Erythroblast (primary cell): ENCODE data around the gene TSPAN12.
"Not testable (repeated sequence)": the region's sequence is repeated elsewhere in the genome, so short reads cannot be mapped to it uniquely, and the experiment has no call there.

Experiments used
- DNase-seq, 2 experiments: peaks; one replicate each; lab custom pipeline; 2025; lab: John Stamatoyannopoulos, UW
- GATA1 ChIP-seq: IDR thresholded peaks from 2 replicates; pipeline ENCODE4 v1.6.1; 2011; ENCODE audit warnings: low read depth, mild to moderate bottlenecking, control low read depth, low read length, moderate library complexity
- POLR2A ChIP-seq: IDR thresholded peaks from 2 replicates; pipeline ENCODE4 v1.6.1; 2011; ENCODE audit warnings: mild to moderate bottlenecking, low read length

TSPAN12 gene

GRCh38 chr7:120799813-120800475 lies 58.0 kb downstream of the TSPAN12 start:
- no peak for TF ChIP-seq GATA1
- DNase-seq, result no peak

- no peak for DNase-seq
- TF ChIP-seq POLR2A (no peak), GATA1 (no peak)
These were observed 58.8 kb downstream of the TSPAN12 start for GRCh38 chr7:120799147-120799546.

- DNase-seq, result no peak
- TF ChIP-seq POLR2A (no peak), GATA1 (no peak)
These were observed 60.8 kb downstream of the TSPAN12 start for GRCh38 chr7:120797026-120797645.

GRCh38 chr7:120794106-120794729 lies 63.7 kb downstream of the TSPAN12 start:
- peak in 1 of 2 experiments; percentile 30 for DNase-seq
- TF ChIP-seq GATA1 (no peak), POLR2A (no peak)

GRCh38 chr7:120793213-120793936 lies 64.6 kb downstream of the TSPAN12 start:
- TF ChIP-seq GATA1, result no peak
- no peak for TF ChIP-seq POLR2A
- no peak for DNase-seq

GRCh38 chr7:120792861-120793130 lies 65.1 kb downstream of the TSPAN12 start:
- DNase-seq, result no peak
- TF ChIP-seq GATA1 (no peak), POLR2A (no peak)

GRCh38 chr7:120792091-120792860 lies 65.7 kb downstream of the TSPAN12 start:
- TF ChIP-seq POLR2A (no peak), GATA1 (no peak)
- peak; percentile 64 to 83 for DNase-seq

- TF ChIP-seq GATA1, result no peak
- no peak for TF ChIP-seq POLR2A
- DNase-seq, result no peak
These were observed 72.8 kb downstream of the TSPAN12 start for GRCh38 chr7:120785095-120785494.

- no peak for TF ChIP-seq POLR2A
- no peak for TF ChIP-seq GATA1
- DNase-seq, result no peak
These were observed 74.2 kb downstream of the TSPAN12 start for GRCh38 chr7:120783721-120784120.

- DNase-seq, result no peak
- no peak for TF ChIP-seq POLR2A
- TF ChIP-seq GATA1, result no peak
These were observed 74.7 kb downstream of the TSPAN12 start for GRCh38 chr7:120783273-120783672.

- DNase-seq, result not testable (repeated sequence)
These were observed 76.0 kb downstream of the TSPAN12 start for GRCh38 chr7:120781924-120782323.

- DNase-seq, result no peak
- no peak for TF ChIP-seq POLR2A
- no peak for TF ChIP-seq GATA1
These were observed 77.0 kb downstream of the TSPAN12 start for GRCh38 chr7:120780938-120781337.

- DNase-seq, result not testable (repeated sequence)
These were observed 77.5 kb downstream of the TSPAN12 start for GRCh38 chr7:120780451-120780850.

- DNase-seq, result not testable (repeated sequence)
These were observed 78.9 kb downstream of the TSPAN12 start for GRCh38 chr7:120779078-120779477.
